HEK293T (cell line): Measurements from ENCODE around the gene EIPR1.

Experiments
- CTBP1 ChIP-seq: fragments of 450-650 bp; IDR thresholded peaks from 2 replicates; pipeline ENCODE4 v1.6.1; 2016; ENCODE audit warnings: borderline replicate concordance
- ELF4 ChIP-seq: fragments of 450-650 bp; IDR thresholded peaks from 2 replicates; pipeline ENCODE4 v1.6.1; 2017; ENCODE audit warnings: antibody characterized with exemption
- FOXA1 ChIP-seq: fragments of 450-650 bp; IDR thresholded peaks from 2 replicates; pipeline ENCODE4 v1.6.1; 2016; ENCODE audit warnings: mild to moderate bottlenecking
- FOXK2 ChIP-seq: fragments of 450-650 bp; IDR thresholded peaks from 2 replicates; pipeline ENCODE4 v1.6.1; 2016; ENCODE audit warnings: mild to moderate bottlenecking
- FOXM1 ChIP-seq: fragments of 450-650 bp; IDR thresholded peaks from 2 replicates; pipeline ENCODE4 v1.6.1; 2017; ENCODE audit warnings: mild to moderate bottlenecking, borderline replicate concordance
- HDGF ChIP-seq: fragments of 450-650 bp; IDR thresholded peaks from 2 replicates; pipeline ENCODE4 v1.6.1; 2017; ENCODE audit warnings: antibody characterized with exemption, borderline replicate concordance
- L3MBTL2 ChIP-seq: fragments of 450-650 bp; conservative IDR thresholded peaks from 2 replicates; pipeline ENCODE4 v1.6.1; 2016; ENCODE audit warnings: mild to moderate bottlenecking
- NFRKB ChIP-seq: fragments of 450-650 bp; IDR thresholded peaks from 2 replicates; pipeline ENCODE4 v1.6.1; 2016; ENCODE audit warnings: mild to moderate bottlenecking, moderate library complexity
- SP1 ChIP-seq: fragments of 450-650 bp; IDR thresholded peaks from 2 replicates; pipeline ENCODE4 v1.6.1; 2017
- SUZ12 ChIP-seq: fragments of 450-650 bp; IDR thresholded peaks from 2 replicates; pipeline ENCODE4 v1.6.1; 2016; ENCODE audit warnings: mild to moderate bottlenecking
- ZNF384 ChIP-seq: fragments of 450-650 bp; IDR thresholded peaks from 2 replicates; pipeline ENCODE4 v1.6.1; 2016
- TF ChIP-seq, protein P1 (sequence below): fragments of 450-650 bp; IDR thresholded peaks from 2 replicates; pipeline ENCODE4 v1.6.1; 2016

DNA sequence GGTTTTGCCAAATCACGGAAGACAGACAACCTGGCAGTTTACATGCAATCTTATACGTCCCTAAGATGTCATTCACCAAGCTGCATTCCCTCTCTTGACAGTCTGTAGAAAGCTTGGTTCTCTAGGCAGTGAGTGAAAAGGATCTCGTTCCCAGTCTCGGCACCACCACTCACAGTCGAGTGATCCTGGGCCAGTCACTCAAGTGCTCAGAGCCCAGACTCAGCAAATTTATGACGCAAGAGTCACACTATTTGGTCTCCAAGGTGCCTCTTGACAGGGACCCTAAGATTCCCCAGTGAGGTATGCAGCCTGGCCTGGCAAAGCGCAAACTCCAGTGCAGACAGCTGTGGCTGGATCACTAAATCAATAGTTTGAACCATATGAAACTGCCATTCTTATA, 77.9 kb downstream of the EIPR1 start:
- TF ChIP-seq ELF4: no peak
- no peak for TF ChIP-seq SUZ12
- no peak for TF ChIP-seq FOXA1
- TF ChIP-seq FOXM1: no peak
- TF ChIP-seq ZNF384: no peak
- TF ChIP-seq NFRKB: no peak
- no peak for TF ChIP-seq SP1
- TF ChIP-seq L3MBTL2: no peak
- TF ChIP-seq, protein P1, sequence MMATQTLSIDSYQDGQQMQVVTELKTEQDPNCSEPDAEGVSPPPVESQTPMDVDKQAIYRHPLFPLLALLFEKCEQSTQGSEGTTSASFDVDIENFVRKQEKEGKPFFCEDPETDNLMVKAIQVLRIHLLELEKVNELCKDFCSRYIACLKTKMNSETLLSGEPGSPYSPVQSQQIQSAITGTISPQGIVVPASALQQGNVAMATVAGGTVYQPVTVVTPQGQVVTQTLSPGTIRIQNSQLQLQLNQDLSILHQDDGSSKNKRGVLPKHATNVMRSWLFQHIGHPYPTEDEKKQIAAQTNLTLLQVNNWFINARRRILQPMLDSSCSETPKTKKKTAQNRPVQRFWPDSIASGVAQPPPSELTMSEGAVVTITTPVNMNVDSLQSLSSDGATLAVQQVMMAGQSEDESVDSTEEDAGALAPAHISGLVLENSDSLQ: no peak
- TF ChIP-seq CTBP1: no peak
- no peak for TF ChIP-seq FOXK2
- TF ChIP-seq HDGF: no peak
